ENCODE results near the gene TEX19. TPM values are rescaled to one million over a fixed set of nuclear protein-coding genes. Genes with fewer than 3 reads are reported as not detected.

TEX19 gene
- total and polyA plus RNA-seq, 10 donors: not detected

DNA sequence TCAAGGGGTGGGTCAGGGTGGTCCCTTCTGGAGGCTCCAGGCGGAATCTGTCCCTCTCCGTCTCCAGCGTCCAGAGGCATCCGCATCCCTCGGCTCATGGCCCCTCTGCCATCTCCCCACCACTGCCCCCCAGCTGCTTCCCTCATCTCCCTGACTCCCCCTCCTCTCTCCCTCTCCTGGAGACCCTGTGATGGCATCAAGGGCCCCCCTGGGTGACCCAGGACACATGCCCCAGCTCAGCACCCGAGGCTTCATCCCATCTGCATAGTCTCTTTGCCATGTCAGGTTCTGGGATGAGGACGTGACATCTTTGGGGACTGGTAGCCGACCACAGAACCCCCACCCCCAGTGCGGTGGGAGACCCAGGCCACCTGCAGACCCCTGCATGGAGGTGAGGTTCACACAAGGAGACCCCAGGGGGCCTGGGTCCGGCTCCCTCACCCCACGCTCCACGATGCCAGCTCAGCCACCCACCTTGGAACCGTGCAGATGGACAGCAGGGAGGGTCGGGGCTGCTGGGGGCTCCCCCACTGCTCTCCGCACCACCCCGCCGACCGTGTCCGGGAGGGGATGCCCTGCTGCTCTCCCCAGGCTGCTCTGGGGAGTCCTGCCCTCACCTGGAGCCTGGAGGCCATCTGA is 29.2 kb upstream of the TEX19 start:
- Histone ChIP-seq H3K4me1 (peaks cover 16 to 50% (median 41%) of the 10 kb centered on the region in 6 donors), H3K36me3 (peaks cover 0 to 31% (median 0%) of the 10 kb centered on the region in 6 donors), H3K27me3 (replicated peaks in 1 of 7) (peaks cover 0 to 66% (median 6%) of the 10 kb centered on the region in 7 donors), H3K9me3 (no peaks in the 10 kb centered on the region), H3K4me3 (no peak overlapping the region), H3K27ac (no peak overlapping the region)
- TF ChIP-seq POLR2A (IDR thresholded peaks at IDR 0.05) (no peak), POLR2AphosphoS5 (IDR thresholded peaks at IDR 0.05) (no peak)
- TF ChIP-seq, protein P1, sequence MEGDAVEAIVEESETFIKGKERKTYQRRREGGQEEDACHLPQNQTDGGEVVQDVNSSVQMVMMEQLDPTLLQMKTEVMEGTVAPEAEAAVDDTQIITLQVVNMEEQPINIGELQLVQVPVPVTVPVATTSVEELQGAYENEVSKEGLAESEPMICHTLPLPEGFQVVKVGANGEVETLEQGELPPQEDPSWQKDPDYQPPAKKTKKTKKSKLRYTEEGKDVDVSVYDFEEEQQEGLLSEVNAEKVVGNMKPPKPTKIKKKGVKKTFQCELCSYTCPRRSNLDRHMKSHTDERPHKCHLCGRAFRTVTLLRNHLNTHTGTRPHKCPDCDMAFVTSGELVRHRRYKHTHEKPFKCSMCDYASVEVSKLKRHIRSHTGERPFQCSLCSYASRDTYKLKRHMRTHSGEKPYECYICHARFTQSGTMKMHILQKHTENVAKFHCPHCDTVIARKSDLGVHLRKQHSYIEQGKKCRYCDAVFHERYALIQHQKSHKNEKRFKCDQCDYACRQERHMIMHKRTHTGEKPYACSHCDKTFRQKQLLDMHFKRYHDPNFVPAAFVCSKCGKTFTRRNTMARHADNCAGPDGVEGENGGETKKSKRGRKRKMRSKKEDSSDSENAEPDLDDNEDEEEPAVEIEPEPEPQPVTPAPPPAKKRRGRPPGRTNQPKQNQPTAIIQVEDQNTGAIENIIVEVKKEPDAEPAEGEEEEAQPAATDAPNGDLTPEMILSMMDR (IDR thresholded peaks at IDR 0.05 in 8 of 11, conservative IDR thresholded peaks at IDR 0.05 in 3 of 11): no peak
- WGBS, 5 donors: 81 to 90% (median 88%) methylated on average over 9 to 19 of the region's 19 CpGs
- intact Hi-C loops (cut with DNase I; ENCODE audit: low total_unique reads): loop anchor here (10.0 kb wide), 1 partner anchor 125 kb away; no protein-coding TSS in a partner anchor
- DNase-seq: no peak

DNA sequence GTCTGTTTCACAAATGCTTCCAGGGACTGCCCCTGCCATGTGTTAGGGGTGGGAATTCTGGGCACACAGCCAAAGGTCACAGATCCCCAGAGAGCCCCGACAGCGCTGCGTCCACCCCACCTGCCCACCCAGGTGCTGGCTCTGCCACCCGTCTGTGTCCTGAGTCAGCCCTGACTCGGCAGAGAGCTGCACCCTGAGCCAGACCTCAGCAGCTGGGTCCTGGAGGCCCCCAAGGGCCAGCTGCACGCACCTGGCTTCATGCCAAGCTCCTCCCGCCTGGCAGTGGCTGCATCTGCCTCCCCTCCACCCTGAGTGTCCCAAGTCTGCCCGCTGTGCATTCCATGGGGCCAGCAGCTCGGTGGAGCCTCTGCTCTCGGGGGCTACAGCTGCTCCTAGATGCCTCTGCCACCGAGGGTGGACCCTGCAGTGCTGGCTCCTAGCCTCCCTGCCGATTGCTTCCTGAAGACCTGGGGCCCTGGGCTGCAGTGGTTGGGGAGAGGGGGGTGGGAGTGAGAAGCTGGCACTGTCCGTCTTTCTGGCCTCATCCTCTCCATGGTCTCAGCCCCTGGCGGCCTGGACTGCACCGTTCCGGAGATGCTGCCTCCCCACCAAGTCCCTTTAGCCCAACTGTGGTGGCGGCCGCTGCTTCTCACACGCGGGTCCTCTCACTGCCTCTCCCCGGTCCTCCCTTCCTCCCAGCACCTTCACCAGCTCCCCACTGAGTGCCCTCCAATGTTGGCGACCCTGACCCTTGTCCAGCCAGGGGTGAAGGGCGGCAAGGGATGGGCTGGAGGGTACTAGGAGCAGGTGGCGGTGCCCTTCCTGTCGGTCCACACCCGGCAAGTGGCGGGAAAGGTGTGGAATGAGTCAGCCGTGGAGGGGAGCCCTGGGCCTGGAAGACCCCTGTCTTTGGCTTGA is 28.5 kb upstream of the TEX19 start:
- 47 to 66% (median 48%) methylated on average over 19 to 28 of the region's 28 CpGs for WGBS, 5 donors
- Histone ChIP-seq H3K4me1 (peaks cover 17 to 58% (median 48%) of the 10 kb centered on the region in 6 donors), H3K27me3 (replicated peaks in 1 of 7) (peaks cover 0 to 66% (median 6%) of the 10 kb centered on the region in 7 donors), H3K9me3 (no peaks in the 10 kb centered on the region), H3K4me3 (no peak overlapping the region), H3K27ac (no peak overlapping the region), H3K36me3 (peaks cover 0 to 24% (median 0%) of the 10 kb centered on the region in 6 donors)
- TF ChIP-seq, protein P1 (IDR thresholded peaks at IDR 0.05 in 8 of 11, conservative IDR thresholded peaks at IDR 0.05 in 3 of 11): no peak
- peak; percentile 29 to 74 (median 52) for TF ChIP-seq POLR2AphosphoS5 (IDR thresholded peaks at IDR 0.05)
- TF ChIP-seq POLR2A (IDR thresholded peaks at IDR 0.05): no peak
- peak; percentile 78 for DNase-seq
- intact Hi-C loops (cut with DNase I; ENCODE audit: low total_unique reads): no loop called here

DNA sequence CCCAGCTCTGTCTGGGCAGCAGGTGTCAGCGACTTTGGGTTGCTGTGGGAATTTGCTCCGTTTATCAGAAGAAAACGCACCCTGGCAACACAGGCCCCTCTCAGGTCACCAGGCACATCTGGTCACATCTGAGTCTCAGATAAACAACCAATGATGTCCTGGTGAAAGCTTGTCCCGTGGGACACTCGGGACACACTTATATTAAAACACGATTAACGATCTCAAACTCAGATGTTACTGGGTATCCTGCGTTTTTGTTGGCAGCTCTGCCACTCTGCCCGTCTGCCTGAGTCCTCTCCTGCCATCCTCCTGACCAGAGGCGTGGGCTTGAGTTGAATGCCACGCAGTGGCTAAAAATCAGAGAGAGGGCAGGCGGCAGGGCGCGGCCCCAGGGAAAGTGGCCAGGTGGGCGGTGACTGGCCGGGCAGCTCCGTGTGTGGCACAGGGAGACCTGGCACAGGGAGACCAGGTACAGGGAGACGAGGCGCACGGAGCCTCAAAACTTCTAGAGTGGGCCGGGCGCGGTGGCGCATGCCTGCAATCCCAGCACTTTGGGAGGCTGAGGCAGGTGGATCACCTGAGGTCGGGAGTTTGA is 27.6 kb upstream of the TEX19 start:
- no peak for DNase-seq

More for the DNA sequence above, 27.6 kb upstream of the TEX19 start:
- Histone ChIP-seq H3K4me3 (no peak overlapping the region), H3K36me3 (peaks cover 0 to 16% (median 0%) of the 10 kb centered on the region in 6 donors), H3K9me3 (no peaks in the 10 kb centered on the region), H3K27me3 (replicated peaks in 1 of 7) (peaks cover 0 to 66% (median 6%) of the 10 kb centered on the region in 7 donors), H3K4me1 (peaks cover 17 to 66% (median 56%) of the 10 kb centered on the region in 6 donors), H3K27ac (no peak overlapping the region)
- WGBS, 5 donors: 91 to 94% (median 93%) methylated on average over 22 to 25 of the region's 25 CpGs
- intact Hi-C loops (cut with DNase I; ENCODE audit: low total_unique reads): no loop called here
- TF ChIP-seq, protein P1 (IDR thresholded peaks at IDR 0.05 in 8 of 11, conservative IDR thresholded peaks at IDR 0.05 in 3 of 11): no peak
- TF ChIP-seq POLR2A (IDR thresholded peaks at IDR 0.05) (no peak), POLR2AphosphoS5 (IDR thresholded peaks at IDR 0.05) (no peak)

Data from spleen (tissue), 11 donors.